ENCODE data around the gene HSP90AB1. TPM values are rescaled to one million over a fixed set of nuclear protein-coding genes. Genes with fewer than 3 reads are reported as not detected.

Gene HSP90AB1
- total and polyA plus RNA-seq, 2 experiments from 2014 or later = 665 to 876 TPM

DNA sequence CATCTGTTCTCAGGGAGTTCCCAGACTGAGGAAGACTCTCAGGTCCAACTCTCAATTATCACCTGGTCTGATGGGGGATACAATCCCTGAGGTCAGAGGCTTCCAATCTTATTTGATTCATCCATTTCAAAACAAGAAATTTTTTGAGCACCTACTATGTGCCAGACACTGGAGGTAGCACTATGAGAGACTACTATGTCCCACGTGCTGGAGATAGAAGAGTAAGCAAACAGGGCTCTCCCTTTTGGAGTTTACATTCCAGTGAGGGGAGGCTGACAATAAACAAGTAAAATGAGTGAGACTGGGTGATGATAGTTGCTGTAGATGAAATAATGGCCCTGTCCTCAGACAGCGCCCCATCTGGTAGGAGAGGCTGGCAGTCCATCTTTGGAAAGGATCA, 39.8 kb downstream of the HSP90AB1 start:
- Histone ChIP-seq H3K27me3 (peaks cover 52% of the 10 kb centered on the region), H3K4me1 (ENCODE audit: low read depth) (no peaks in the 10 kb centered on the region), H3K4me3 (no peak overlapping the region), H3K36me3 (no peaks in the 10 kb centered on the region), H3K27ac (no peak overlapping the region), H3K9me3 (ENCODE audit: low read depth) (no peaks in the 10 kb centered on the region)
- no peak for DNase-seq (ENCODE audit: low read depth in 1 of 2, low spot score in 1 of 2)
- TF ChIP-seq, protein P1, sequence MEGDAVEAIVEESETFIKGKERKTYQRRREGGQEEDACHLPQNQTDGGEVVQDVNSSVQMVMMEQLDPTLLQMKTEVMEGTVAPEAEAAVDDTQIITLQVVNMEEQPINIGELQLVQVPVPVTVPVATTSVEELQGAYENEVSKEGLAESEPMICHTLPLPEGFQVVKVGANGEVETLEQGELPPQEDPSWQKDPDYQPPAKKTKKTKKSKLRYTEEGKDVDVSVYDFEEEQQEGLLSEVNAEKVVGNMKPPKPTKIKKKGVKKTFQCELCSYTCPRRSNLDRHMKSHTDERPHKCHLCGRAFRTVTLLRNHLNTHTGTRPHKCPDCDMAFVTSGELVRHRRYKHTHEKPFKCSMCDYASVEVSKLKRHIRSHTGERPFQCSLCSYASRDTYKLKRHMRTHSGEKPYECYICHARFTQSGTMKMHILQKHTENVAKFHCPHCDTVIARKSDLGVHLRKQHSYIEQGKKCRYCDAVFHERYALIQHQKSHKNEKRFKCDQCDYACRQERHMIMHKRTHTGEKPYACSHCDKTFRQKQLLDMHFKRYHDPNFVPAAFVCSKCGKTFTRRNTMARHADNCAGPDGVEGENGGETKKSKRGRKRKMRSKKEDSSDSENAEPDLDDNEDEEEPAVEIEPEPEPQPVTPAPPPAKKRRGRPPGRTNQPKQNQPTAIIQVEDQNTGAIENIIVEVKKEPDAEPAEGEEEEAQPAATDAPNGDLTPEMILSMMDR (IDR thresholded peaks at IDR 0.05; ENCODE audit: low read depth, low read length) = no peak

DNA sequence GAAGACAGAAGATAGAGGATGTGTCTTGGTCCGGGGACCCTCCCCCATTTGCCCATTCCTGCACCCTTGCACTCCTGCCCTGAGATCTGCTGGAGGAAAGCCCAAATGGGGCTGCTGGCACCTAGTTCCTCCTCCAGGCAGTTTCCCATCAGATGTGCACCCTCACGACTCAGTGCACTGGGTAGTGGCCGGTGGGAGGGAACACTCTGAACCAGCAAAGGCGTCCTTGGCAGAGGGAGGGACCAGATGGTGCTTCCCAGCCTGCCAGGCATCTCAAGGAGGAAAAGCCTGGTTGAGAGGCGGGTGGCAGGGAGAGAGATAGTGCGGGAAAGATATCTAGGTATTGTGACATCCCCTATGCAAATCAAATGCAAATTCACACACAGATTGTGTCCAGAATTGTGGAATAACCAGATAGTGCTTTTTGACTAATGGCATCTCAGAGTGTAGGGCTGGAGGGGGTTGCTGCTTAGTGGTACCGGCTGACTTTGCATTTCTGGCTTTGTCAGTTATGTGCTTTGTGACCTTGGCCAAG, 42.9 kb downstream of the HSP90AB1 start:
- Histone ChIP-seq H3K4me1 (ENCODE audit: low read depth) (no peaks in the 10 kb centered on the region), H3K36me3 (no peaks in the 10 kb centered on the region), H3K27ac (no peak overlapping the region), H3K9me3 (ENCODE audit: low read depth) (no peaks in the 10 kb centered on the region), H3K27me3 (peaks cover 47% of the 10 kb centered on the region), H3K4me3 (no peak overlapping the region)
- TF ChIP-seq, protein P1 (IDR thresholded peaks at IDR 0.05; ENCODE audit: low read depth, low read length) = no peak
- no peak for DNase-seq (ENCODE audit: low read depth in 1 of 2, low spot score in 1 of 2)

DNA sequence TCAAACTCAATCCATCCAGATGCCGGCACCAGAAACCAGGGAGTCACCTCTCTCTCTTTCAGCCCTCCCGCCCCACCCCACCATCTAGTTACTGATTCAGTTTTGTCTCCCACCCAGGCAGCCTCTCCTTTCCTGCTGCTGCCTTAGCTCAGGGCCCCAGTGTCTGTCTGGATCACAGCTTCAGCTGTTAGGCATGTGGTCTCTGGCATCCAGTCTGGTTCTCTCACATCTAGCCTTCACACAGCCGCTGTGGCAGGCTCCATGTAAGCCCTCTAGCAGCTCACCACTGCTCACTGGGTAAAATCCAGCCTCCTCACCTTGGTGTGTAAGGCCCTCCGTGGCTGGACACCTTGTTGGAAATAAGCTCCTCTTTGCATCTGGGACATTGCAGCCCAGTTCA, 44.9 kb downstream of the HSP90AB1 start:
- no peaks in the 10 kb centered on the region for H3K9me3 ChIP-seq (ENCODE audit: low read depth)
- peaks cover 63% of the 10 kb centered on the region for H3K27me3 ChIP-seq
- no peaks in the 10 kb centered on the region for H3K4me1 ChIP-seq (ENCODE audit: low read depth)
- TF ChIP-seq, protein P1 (IDR thresholded peaks at IDR 0.05; ENCODE audit: low read depth, low read length) = no peak
- H3K4me3 ChIP-seq = no peak overlapping the region
- H3K27ac ChIP-seq = no peak overlapping the region
- H3K36me3 ChIP-seq = no peaks in the 10 kb centered on the region
- no peak for DNase-seq (ENCODE audit: low read depth in 1 of 2, low spot score in 1 of 2)

DNA sequence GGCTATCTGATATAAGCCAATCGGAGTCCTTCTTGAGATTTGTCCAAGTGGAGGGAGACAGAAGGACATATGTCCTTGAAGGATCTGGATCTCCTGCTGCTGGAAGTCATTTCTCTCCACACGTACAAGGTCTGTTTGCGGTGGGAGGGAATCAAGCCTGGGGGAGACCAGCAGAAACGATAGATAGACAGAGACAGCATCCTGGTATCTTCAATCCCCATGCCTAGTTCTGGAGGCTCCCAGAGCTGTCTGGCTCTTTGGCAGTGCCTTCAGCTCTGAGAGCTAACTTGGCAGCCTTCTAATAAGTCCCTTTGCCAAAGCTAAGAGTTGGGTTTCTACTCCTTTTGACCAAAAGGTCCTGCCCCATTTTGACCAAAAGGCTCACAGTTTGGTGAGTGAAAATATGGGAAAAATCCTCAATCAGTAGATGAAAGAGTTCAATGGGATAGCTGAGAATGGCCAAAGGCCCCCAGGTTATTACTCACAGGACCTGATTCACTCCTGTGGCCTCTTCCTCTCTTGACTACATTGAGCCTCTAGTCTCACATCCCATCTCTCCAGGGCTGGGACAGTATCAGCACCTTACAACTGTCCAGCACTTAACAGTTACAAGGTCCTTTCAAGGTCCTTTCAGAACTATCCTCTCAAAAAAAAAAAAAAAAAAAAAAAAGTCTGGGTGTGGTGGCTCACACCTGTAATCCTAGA, 45.9 kb downstream of the HSP90AB1 start:
- H3K27ac ChIP-seq = no peak overlapping the region
- DNase-seq (ENCODE audit: low read depth in 1 of 2, low spot score in 1 of 2) = no peak
- no peak overlapping the region for H3K4me3 ChIP-seq
- no peaks in the 10 kb centered on the region for H3K36me3 ChIP-seq
- no peaks in the 10 kb centered on the region for H3K9me3 ChIP-seq (ENCODE audit: low read depth)
- H3K27me3 ChIP-seq = peaks cover 60% of the 10 kb centered on the region
- TF ChIP-seq, protein P1 (IDR thresholded peaks at IDR 0.05; ENCODE audit: low read depth, low read length) = no peak
- no peaks in the 10 kb centered on the region for H3K4me1 ChIP-seq (ENCODE audit: low read depth)

DNA sequence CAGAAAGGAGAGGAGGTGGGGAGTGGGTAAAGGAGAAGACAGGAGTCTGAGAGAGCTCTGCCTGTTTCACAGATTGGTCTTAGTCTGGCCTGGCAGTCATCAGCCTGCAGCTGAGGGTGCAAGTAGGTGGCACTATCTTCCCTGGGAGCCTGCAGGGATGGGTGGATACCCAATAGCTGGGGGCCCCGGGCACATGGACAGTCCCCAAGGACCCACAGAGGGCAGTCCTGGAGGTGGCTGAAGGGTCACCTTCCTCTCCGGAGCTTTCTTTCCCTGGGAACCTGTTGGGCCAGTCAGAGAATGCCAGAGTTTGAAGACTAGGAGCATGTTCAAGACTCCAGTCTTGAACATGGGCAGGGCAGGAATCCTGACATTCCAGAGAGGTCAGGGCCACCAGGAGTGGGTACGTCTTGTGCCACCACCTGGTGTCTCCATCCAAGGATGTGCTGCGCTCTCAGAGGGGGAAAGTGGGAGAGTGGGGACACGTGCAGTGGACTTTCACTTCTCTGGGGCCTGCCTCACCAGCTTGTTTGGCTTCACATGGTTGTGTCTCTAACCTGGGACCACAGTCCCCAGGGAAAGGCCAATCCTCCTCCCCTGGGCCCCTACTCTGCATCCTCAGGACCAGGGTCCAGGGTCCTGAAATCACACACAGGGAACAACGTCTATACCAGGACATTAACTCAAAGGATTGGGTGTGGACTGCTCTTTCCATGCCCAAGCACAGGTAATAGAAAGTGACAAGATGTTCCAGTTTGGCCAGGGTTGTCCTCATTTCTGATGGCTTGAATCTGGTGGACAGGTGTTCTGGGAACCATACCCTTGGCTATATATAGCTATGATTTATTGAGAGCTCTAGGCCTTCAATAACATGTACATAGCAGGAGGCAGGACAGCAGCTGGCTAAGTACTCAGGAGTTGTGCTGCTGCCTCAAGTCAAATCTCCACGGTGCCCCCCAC, 48.2 kb downstream of the HSP90AB1 start:
- H3K36me3 ChIP-seq = no peaks in the 10 kb centered on the region
- H3K4me1 ChIP-seq (ENCODE audit: low read depth) = no peaks in the 10 kb centered on the region
- H3K4me3 ChIP-seq = no peak overlapping the region
- no peaks in the 10 kb centered on the region for H3K9me3 ChIP-seq (ENCODE audit: low read depth)
- TF ChIP-seq, protein P1 (IDR thresholded peaks at IDR 0.05; ENCODE audit: low read depth, low read length) = no peak
- no peak overlapping the region for H3K27ac ChIP-seq
- peaks cover 49% of the 10 kb centered on the region for H3K27me3 ChIP-seq
- DNase-seq (ENCODE audit: low read depth in 1 of 2, low spot score in 1 of 2) = no peak

Data from cardiac muscle cell (in vitro differentiated cells and primary cell).